ENCODE data around the gene SPATC1L. TPM values are rescaled to one million over a fixed set of nuclear protein-coding genes. Genes with fewer than 3 reads are reported as not detected.

Gene SPATC1L
- total RNA-seq, 2 experiments from 2014 or later = 4.7 to 8.3 TPM

DNA sequence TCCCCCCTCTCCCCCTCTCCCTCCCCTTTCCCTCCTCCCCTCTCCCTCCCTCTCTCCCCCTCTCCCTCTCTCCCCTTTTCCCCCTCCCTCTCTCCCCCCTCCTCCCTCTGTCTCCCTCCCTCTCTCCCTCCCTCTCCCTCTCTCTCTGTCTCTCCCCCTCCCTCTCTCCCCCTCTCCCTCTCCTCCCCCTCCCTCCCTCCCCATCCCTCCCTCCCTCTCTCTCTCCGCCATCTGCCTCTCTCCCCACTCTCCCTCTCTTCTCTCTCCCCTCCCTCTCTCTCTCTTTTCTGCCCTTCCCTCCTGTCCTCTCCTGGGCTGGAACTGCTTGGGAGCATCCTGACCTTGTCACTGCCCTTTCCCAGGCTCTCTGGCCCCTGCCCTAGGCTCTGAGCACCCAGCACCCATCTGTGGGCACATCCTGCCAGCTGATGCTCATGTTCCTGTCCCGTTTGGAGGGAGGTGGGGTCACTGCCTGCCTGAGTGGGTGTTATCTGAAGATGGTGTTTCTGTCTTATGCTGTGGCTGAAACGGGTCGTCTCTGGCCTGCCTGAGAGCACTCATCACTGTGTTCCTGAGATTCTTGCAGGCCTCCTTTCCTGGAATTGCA is 39.7 kb downstream of the SPATC1L start:
- TF ChIP-seq EZH2phosphoT487 (IDR thresholded peaks at IDR 0.05; ENCODE audit: borderline replicate concordance, low read depth, low read length) = no peak
- TF ChIP-seq, protein P1, sequence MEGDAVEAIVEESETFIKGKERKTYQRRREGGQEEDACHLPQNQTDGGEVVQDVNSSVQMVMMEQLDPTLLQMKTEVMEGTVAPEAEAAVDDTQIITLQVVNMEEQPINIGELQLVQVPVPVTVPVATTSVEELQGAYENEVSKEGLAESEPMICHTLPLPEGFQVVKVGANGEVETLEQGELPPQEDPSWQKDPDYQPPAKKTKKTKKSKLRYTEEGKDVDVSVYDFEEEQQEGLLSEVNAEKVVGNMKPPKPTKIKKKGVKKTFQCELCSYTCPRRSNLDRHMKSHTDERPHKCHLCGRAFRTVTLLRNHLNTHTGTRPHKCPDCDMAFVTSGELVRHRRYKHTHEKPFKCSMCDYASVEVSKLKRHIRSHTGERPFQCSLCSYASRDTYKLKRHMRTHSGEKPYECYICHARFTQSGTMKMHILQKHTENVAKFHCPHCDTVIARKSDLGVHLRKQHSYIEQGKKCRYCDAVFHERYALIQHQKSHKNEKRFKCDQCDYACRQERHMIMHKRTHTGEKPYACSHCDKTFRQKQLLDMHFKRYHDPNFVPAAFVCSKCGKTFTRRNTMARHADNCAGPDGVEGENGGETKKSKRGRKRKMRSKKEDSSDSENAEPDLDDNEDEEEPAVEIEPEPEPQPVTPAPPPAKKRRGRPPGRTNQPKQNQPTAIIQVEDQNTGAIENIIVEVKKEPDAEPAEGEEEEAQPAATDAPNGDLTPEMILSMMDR (conservative IDR thresholded peaks at IDR 0.05; ENCODE audit: low read length) = no peak
- H3K4me3 ChIP-seq (ENCODE audit: low read depth, low read length, poor library complexity, severe bottlenecking) = no peak overlapping the region
- intact Hi-C loops (cut with micrococcal nuclease; ENCODE audit: unreplicated experiment) = no loop called here
- CTCF ChIA-PET (ENCODE audit: unreplicated experiment) = no interaction called here
- H4K20me1 ChIP-seq (ENCODE audit: insufficient read depth, low read length) = no peaks in the 10 kb centered on the region
- no peaks in the 10 kb centered on the region for H3K9me3 ChIP-seq (ENCODE audit: low read length)
- no peaks in the 10 kb centered on the region for H3K79me2 ChIP-seq (ENCODE audit: insufficient read depth, low read depth, low read length)
- H3K4me1 ChIP-seq (ENCODE audit: insufficient read depth, low read length, poor library complexity, severe bottlenecking) = no peaks in the 10 kb centered on the region
- POLR2A ChIA-PET = interaction anchor here (0.6 kb wide), 1 partner anchor 102 kb away, joined by 3 read pairs; no protein-coding TSS in a partner anchor
- no peak for DNase-seq (ENCODE audit: low spot score)
- H3K27ac ChIP-seq (ENCODE audit: low read depth, low read length, poor library complexity, severe bottlenecking) = no peak overlapping the region
- no peaks in the 10 kb centered on the region for H3K9me2 ChIP-seq (ENCODE audit: insufficient read depth, low read length)
- H3K36me3 ChIP-seq (ENCODE audit: insufficient read depth, low read length) = no peaks in the 10 kb centered on the region
- H3K4me2 ChIP-seq (ENCODE audit: low read length) = no peak overlapping the region
- H2AFZ ChIP-seq (ENCODE audit: low read length) = no peak overlapping the region
- no TSS peak for BruUV-seq (replicated peaks)

DNA sequence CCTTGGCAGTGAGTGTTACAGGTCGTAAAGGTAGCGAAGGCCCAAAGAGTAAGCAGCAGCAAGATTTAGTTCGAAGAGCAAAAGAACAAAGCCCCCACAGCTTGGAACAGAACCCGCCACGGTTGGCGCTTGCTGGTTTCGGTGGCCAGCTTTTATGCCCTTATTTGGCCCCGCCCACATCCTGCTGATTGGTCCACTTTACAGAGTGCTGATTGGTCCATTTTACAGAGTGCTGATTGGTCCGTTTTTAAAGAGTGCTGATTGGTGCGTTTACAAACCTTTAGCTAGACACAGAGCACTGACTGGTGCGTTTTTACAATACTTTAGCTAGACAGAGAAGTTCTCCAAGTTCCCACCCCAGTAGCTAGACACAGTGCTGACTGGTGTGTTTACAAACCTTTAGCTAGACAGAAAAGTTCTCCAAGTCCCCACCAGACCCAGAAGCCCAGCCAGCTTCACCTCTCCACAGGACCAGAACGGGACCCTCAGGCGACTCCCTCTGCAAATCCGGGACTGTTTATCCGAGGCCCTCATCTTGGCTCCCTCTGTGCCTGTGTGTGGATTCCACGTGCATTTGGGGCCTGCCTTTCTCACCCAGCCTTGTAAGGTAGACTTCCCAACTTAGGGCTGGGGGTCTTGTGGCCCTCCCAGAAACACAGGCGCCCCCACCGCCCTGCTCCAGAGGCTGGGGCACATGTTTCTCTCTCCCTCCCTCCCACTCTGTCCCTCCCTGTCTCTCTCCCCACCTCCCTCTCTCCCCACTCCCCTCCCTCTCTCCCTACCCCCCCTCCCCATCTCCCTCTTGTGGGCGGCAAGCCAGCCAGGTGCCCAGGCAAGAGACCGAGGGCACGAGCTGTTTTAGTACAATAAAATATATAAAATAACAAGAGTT is 41.4 kb downstream of the SPATC1L start:
- intact Hi-C loops (cut with micrococcal nuclease; ENCODE audit: unreplicated experiment) = no loop called here
- no peak overlapping the region for H3K27ac ChIP-seq (ENCODE audit: low read depth, low read length, poor library complexity, severe bottlenecking)
- no peak for DNase-seq (ENCODE audit: low spot score)
- H3K36me3 ChIP-seq (ENCODE audit: insufficient read depth, low read length) = no peaks in the 10 kb centered on the region
- POLR2A ChIA-PET = interaction anchor here (0.8 kb wide), 1 partner anchor 85 kb away, joined by 5 read pairs; no protein-coding TSS in a partner anchor
- no peaks in the 10 kb centered on the region for H4K20me1 ChIP-seq (ENCODE audit: insufficient read depth, low read length)
- TF ChIP-seq, protein P1 (conservative IDR thresholded peaks at IDR 0.05; ENCODE audit: low read length) = no peak
- TF ChIP-seq EZH2phosphoT487 (IDR thresholded peaks at IDR 0.05; ENCODE audit: borderline replicate concordance, low read depth, low read length) = no peak
- no peak overlapping the region for H3K4me3 ChIP-seq (ENCODE audit: low read depth, low read length, poor library complexity, severe bottlenecking)
- H3K9me2 ChIP-seq (ENCODE audit: insufficient read depth, low read length) = no peaks in the 10 kb centered on the region
- no peak overlapping the region for H3K4me2 ChIP-seq (ENCODE audit: low read length)
- H3K79me2 ChIP-seq (ENCODE audit: insufficient read depth, low read depth, low read length) = no peaks in the 10 kb centered on the region
- no peaks in the 10 kb centered on the region for H3K4me1 ChIP-seq (ENCODE audit: insufficient read depth, low read length, poor library complexity, severe bottlenecking)
- BruUV-seq (replicated peaks) = no TSS peak
- CTCF ChIA-PET (ENCODE audit: unreplicated experiment) = interaction anchor here (0.6 kb wide), 1 partner anchor 338 kb away, joined by 3 read pairs; no protein-coding TSS in a partner anchor
- H3K9me3 ChIP-seq (ENCODE audit: low read length) = no peaks in the 10 kb centered on the region
- H2AFZ ChIP-seq (ENCODE audit: low read length) = no peak overlapping the region

Measured in OCI-LY7 (cell line).